HUES6 (cell line): Measurements from ENCODE around the gene PRDM16.

Source experiments
- H3K27ac ChIP-seq: 2 replicates; pipeline ENCODE4 v1.7.0; 2013; ENCODE audit warnings: low read depth, mild to moderate bottlenecking, low read length, inconsistent platforms
- H3K27me3 ChIP-seq: 2 replicates; pipeline ENCODE4 v1.6.1; 2013; ENCODE audit warnings: low read length; ENCODE audit not compliant: control insufficient read depth, insufficient read depth
- H3K36me3 ChIP-seq: 2 replicates; pipeline ENCODE4 v1.6.1; 2013; ENCODE audit warnings: low read length; ENCODE audit not compliant: control insufficient read depth, insufficient read depth
- H3K4me1 ChIP-seq: 2 replicates; pipeline ENCODE4 v1.6.1; 2013; ENCODE audit warnings: low read length; ENCODE audit not compliant: control insufficient read depth, insufficient read depth
- H3K4me3 ChIP-seq: 2 replicates; pipeline ENCODE4 v1.5.1; 2013; ENCODE audit warnings: low read depth, low read length
- H3K9ac ChIP-seq: one replicate; pipeline ENCODE4 v1.6.1; 2013; ENCODE audit warnings: mild to moderate bottlenecking, low read length
- H3K9me3 ChIP-seq: 2 replicates; pipeline ENCODE4 v1.6.1; 2013; ENCODE audit warnings: low read depth, low read length; ENCODE audit not compliant: control insufficient read depth, insufficient read depth

Gene PRDM16

DNA sequence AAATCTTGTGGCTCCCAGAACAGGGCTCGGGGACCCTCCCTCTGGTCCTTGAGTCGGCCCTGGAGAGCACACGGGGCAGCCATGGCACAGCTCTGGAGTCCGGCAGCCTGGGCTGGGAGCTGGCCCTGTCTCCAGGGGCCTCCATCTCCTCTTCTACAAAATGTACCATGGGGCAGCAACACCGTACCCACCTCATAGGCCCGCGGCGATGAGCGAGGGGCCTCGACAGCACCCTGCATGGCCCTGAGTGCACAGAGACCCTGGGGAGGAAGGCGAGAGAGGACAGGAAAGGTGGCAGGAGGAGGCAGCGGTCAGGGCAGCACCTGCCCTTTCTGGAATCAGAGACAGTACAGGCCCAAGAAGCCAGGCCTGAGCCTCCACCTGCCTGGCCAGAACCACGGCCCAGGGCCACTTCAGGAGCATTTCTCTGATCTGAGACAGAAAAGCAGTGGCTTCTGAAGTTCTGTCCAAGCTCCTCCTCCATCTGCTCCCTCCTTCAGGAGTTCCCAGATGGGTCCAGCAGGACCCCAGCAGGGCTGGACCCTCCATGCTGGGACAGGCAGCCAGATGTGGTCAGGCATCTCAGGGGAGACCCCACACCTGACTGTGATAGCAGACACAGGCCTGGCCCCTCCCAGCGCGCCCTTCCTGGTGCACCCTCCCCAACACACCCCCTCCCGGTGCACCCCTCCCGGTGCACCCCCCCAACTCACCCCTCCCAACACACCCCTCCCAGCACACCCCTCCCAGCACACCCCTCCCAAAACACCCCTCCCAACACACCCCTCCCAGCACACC is 309.6 kb downstream of the PRDM16 start:
- H3K9me3 ChIP-seq = no peaks in the 10 kb centered on the region
- no peaks in the 10 kb centered on the region for H3K4me1 ChIP-seq
- H3K27me3 ChIP-seq = no peaks in the 10 kb centered on the region; the same call in 1 of the 2 replicates
- no peak overlapping the region for H3K27ac ChIP-seq
- no peak overlapping the region for H3K9ac ChIP-seq
- H3K4me3 ChIP-seq = no peak overlapping the region
- H3K36me3 ChIP-seq = no peaks in the 10 kb centered on the region

- Histone ChIP-seq H3K9ac (no peak overlapping the region), H3K9me3 (no peaks in the 10 kb centered on the region), H3K4me3 (no peak overlapping the region), H3K4me1 (no peaks in the 10 kb centered on the region), H3K27ac (no peak overlapping the region), H3K36me3 (no peaks in the 10 kb centered on the region), H3K27me3 (peaks cover 1% of the 10 kb centered on the region; the same call in 1 of the 2 replicates)
Measured at GRCh38 chr1:3379934-3380333, 310.9 kb downstream of the PRDM16 start.

DNA sequence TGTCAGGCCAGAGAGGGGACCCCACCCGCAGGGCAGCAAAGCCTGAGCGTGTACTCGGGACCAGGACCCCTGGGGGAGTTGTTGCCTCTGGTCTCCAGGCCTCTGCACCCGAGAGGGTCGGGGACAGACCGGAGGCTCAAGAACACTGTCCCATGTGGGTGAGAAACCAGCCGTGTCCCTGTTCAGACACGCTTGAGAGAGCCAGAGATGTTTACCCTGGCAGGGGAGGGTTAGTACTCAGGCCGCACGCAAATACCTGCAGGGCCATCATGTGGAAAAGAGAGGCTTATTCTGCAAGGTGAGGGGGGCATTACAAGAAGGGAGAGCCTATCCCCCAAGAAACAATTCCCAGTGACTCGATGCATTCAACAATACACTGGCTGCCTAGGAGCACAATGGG is 311.5 kb downstream of the PRDM16 start:
- peaks cover 4% of the 10 kb centered on the region; the same call in 1 of the 2 replicates for H3K27me3 ChIP-seq
- H3K27ac ChIP-seq = no peak overlapping the region
- no peaks in the 10 kb centered on the region for H3K36me3 ChIP-seq
- H3K9me3 ChIP-seq = no peaks in the 10 kb centered on the region
- no peak overlapping the region for H3K9ac ChIP-seq
- H3K4me1 ChIP-seq = no peaks in the 10 kb centered on the region
- no peak overlapping the region for H3K4me3 ChIP-seq

DNA sequence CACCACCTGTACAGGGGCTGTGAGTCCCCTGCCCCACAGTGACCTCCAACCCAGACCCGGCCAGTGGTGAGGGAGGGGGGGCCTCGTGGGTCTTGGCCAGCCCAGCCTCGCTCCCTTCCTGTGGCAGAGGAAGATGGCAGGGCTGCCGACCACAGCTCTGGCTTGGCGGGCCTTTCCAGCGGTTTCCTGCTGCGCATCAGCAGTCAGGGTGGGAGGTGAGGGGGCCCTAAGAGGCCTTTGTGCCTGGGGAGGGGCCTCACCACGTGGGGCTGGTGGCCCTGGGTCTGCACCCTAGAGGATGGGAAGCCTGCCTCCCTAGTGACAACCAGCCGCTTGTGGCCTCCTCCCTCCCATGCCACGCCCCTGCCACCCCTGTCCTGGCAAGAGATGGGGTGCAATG is 312.9 kb downstream of the PRDM16 start:
- no peak overlapping the region for H3K27ac ChIP-seq
- H3K9ac ChIP-seq = no peak overlapping the region
- no peak overlapping the region for H3K4me3 ChIP-seq
- H3K27me3 ChIP-seq = peaks cover 4% of the 10 kb centered on the region; the same call in 1 of the 2 replicates
- H3K4me1 ChIP-seq = no peaks in the 10 kb centered on the region
- no peaks in the 10 kb centered on the region for H3K9me3 ChIP-seq
- H3K36me3 ChIP-seq = no peaks in the 10 kb centered on the region

GRCh38 chr1:3382326-3383057 is 313.5 kb downstream of the PRDM16 start:
- H3K9me3 ChIP-seq = no peaks in the 10 kb centered on the region
- no peaks in the 10 kb centered on the region for H3K36me3 ChIP-seq
- peaks cover 4% of the 10 kb centered on the region; the same call in 1 of the 2 replicates for H3K27me3 ChIP-seq
- no peak overlapping the region for H3K4me3 ChIP-seq
- H3K4me1 ChIP-seq = no peaks in the 10 kb centered on the region
- H3K9ac ChIP-seq = no peak overlapping the region
- no peak overlapping the region for H3K27ac ChIP-seq

DNA sequence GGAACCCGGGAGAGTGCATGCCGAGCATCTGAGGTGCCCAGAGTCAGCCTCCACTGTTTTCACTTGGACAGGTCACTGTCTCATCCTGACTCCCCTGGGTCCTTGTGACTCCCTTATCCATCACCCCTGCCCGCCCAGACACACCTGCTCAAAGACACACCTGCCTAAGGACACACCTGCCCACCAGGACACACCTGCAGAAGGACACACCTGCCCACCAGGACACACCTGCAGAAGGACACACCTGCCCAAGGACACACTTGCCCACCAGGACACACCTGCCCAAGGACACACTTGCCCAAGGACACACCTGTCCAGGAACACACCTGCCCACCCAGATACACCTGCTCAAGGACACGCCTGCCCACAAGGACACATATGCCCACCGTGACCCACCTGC is 314.7 kb downstream of the PRDM16 start:
- Histone ChIP-seq H3K9ac (no peak overlapping the region), H3K27me3 (peaks cover 9% of the 10 kb centered on the region; the same call in 1 of the 2 replicates), H3K36me3 (no peaks in the 10 kb centered on the region), H3K9me3 (no peaks in the 10 kb centered on the region), H3K4me3 (no peak overlapping the region), H3K4me1 (no peaks in the 10 kb centered on the region), H3K27ac (no peak overlapping the region)

DNA sequence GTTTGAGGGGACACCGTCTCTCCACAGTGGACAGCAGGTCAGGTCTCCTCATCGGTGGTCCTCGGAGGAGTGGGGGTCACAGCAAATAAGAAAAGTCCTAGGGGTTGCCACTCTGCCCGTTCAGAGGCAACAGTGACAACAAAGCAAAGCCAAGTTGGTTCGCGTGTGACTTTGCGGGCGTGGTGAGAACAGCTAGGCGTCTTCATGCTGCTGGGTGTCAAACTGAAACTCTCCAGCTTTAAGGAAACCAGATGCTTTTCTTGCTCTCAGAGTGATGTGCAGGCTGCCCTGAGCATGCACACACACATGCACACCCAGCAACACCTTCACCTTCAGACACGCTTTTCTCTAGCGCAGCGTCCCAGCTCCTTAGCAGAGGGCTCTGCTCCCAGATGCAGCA is 315.4 kb downstream of the PRDM16 start:
- no peak overlapping the region for H3K9ac ChIP-seq
- no peak overlapping the region for H3K4me3 ChIP-seq
- H3K27ac ChIP-seq = no peak overlapping the region
- H3K4me1 ChIP-seq = no peaks in the 10 kb centered on the region
- peaks cover 12% of the 10 kb centered on the region; the same call in 1 of the 2 replicates for H3K27me3 ChIP-seq
- H3K36me3 ChIP-seq = no peaks in the 10 kb centered on the region
- no peaks in the 10 kb centered on the region for H3K9me3 ChIP-seq

DNA sequence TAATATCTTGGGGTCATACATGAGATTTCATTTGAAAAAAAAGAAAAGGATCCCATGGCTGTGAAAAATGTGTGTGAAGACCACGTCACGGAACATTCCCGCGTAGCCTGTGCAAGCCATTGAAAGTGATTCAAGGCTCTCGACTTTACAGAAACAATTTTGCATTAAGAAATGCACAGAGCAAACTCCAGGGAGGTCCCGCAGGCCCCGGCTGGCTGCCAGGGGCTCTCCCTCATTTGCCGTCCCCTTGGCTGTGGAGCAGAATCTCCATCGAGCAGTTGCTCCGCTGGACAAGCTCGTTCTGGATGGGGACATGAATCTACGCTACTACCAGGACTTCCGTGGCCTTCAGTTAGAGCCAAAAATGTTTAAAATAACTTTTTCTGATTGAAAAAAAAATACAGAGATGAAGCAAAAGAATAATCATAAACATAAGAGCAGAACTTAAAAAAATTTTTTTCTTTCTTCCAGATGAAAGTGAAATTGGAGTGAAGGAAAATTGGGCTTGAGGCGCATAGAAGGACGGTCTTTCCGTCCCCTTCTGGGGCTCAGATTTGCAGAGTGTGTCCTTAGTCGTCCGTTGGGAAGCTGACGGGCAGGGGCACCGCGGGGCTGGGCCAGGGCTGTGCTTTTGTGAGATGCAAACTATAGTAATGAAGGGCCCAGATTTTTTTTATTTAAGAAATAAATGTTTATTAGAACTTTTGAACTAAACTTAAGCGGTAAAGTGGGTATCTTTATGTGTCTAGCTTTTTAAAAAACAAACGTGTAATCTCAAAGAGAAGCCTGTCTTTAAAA is 317.4 kb downstream of the PRDM16 start:
- no peaks in the 10 kb centered on the region for H3K9me3 ChIP-seq
- H3K27ac ChIP-seq = no peak overlapping the region
- no peak overlapping the region for H3K4me3 ChIP-seq
- no peaks in the 10 kb centered on the region for H3K36me3 ChIP-seq
- peaks cover 17% of the 10 kb centered on the region; the same call in 1 of the 2 replicates for H3K27me3 ChIP-seq
- no peak overlapping the region for H3K9ac ChIP-seq
- H3K4me1 ChIP-seq = no peaks in the 10 kb centered on the region

GRCh38 chr1:3387401-3387800 is 318.4 kb downstream of the PRDM16 start:
- Histone ChIP-seq H3K27ac (no peak overlapping the region), H3K36me3 (no peaks in the 10 kb centered on the region), H3K4me1 (peaks cover 8% of the 10 kb centered on the region; the same call in 1 of the 2 replicates), H3K4me3 (no peak overlapping the region), H3K27me3 (peaks cover 27% of the 10 kb centered on the region), H3K9me3 (no peaks in the 10 kb centered on the region), H3K9ac (no peak overlapping the region)

GRCh38 chr1:3389093-3389833 is 320.3 kb downstream of the PRDM16 start:
- no peaks in the 10 kb centered on the region for H3K36me3 ChIP-seq
- no peak overlapping the region for H3K9ac ChIP-seq
- peaks cover 17% of the 10 kb centered on the region for H3K4me1 ChIP-seq
- peaks cover 40% of the 10 kb centered on the region for H3K27me3 ChIP-seq
- H3K9me3 ChIP-seq = no peaks in the 10 kb centered on the region
- no peak overlapping the region for H3K27ac ChIP-seq
- no peak overlapping the region for H3K4me3 ChIP-seq
